Effector memory CD8-positive, alpha-beta T cell (primary cell): Measurements from ENCODE around the gene KLHL36.

Experiments used
- ATAC-seq: fragments of 150-1000 bp; cut with Tn5 transposase; replicated peaks from 2 replicates; pipeline ENCODE4 v1.10.0; 2021; ENCODE audit warnings: mild to moderate bottlenecking, moderate library complexity
- DNase-seq, 3 experiments: peaks; one replicate each; pipeline ENCODE4 v3.0.0; 2021
- H3K27ac Mint-ChIP-seq, 2 donors: one replicate each; pipeline ENCODE4 v1.8.0; 2022; ENCODE audit warnings: mild to moderate bottlenecking in 2 of 2, mixed read lengths in 2 of 2, moderate library complexity in 2 of 2
- H3K27me3 Mint-ChIP-seq, 2 donors: one replicate each; pipeline ENCODE4 v1.8.0; 2022; ENCODE audit warnings: mixed read lengths in 2 of 2
- H3K36me3 Mint-ChIP-seq: one replicate; pipeline ENCODE4 v1.8.0; 2022; ENCODE audit warnings: mild to moderate bottlenecking, moderate library complexity, mixed read lengths; ENCODE audit not compliant: insufficient read depth
- H3K4me1 Mint-ChIP-seq, 2 donors: one replicate each; pipeline ENCODE4 v1.8.0; 2022; ENCODE audit warnings: low read depth in 2 of 2, mixed read lengths in 2 of 2
- H3K4me3 Mint-ChIP-seq, 2 donors: one replicate each; pipeline ENCODE4 v1.8.0; 2022; ENCODE audit warnings: mild to moderate bottlenecking in 2 of 2, mixed read lengths in 2 of 2, moderate library complexity in 2 of 2
- H3K9me3 Mint-ChIP-seq, 2 donors: one replicate each; pipeline ENCODE4 v1.8.0; 2022; ENCODE audit warnings: mixed read lengths in 2 of 2

Gene KLHL36

GRCh38 chr16:84657229-84657837 lies 9.0 kb downstream of the KLHL36 start:
- Mint-ChIP-seq H3K9me3 (no peaks in the 10 kb centered on the region), H3K27me3 (no peaks in the 10 kb centered on the region), H3K36me3 (peaks cover 73% of the 10 kb centered on the region), H3K4me3 (no peak overlapping the region), H3K27ac (no peak overlapping the region), H3K4me1 (peaks cover 29 to 30% of the 10 kb centered on the region in 2 donors)
- ATAC-seq (no peak), DNase-seq (no peak)

GRCh38 chr16:84658690-84659089 lies 10.4 kb downstream of the KLHL36 start:
- Mint-ChIP-seq H3K9me3 (no peaks in the 10 kb centered on the region), H3K27me3 (no peaks in the 10 kb centered on the region), H3K36me3 (peaks cover 78% of the 10 kb centered on the region), H3K27ac (peak overlapping the region in 1 of 2 donors; percentile 25), H3K4me3 (no peak overlapping the region), H3K4me1 (peaks cover 23 to 25% of the 10 kb centered on the region in 2 donors)
- no peak for ATAC-seq
- no peak for DNase-seq

- Mint-ChIP-seq H3K4me3 (no peak overlapping the region), H3K9me3 (no peaks in the 10 kb centered on the region), H3K36me3 (peaks cover 80% of the 10 kb centered on the region), H3K27me3 (no peaks in the 10 kb centered on the region), H3K27ac (no peak overlapping the region), H3K4me1 (peaks cover 17 to 25% of the 10 kb centered on the region in 2 donors)
- ATAC-seq (no peak), DNase-seq (no peak)
Measured at GRCh38 chr16:84659656-84660300, 11.5 kb downstream of the KLHL36 start.

- Mint-ChIP-seq H3K9me3 (no peaks in the 10 kb centered on the region), H3K4me1 (peaks cover 15% of the 10 kb centered on the region in 2 donors), H3K27ac (no peak overlapping the region), H3K27me3 (no peaks in the 10 kb centered on the region), H3K4me3 (no peak overlapping the region), H3K36me3 (peaks cover 78% of the 10 kb centered on the region)
- DNase-seq (no peak), ATAC-seq (no peak)
Measured at GRCh38 chr16:84660973-84661372, 12.7 kb downstream of the KLHL36 start.

GRCh38 chr16:84661418-84662060 lies 13.2 kb downstream of the KLHL36 start:
- no peaks in the 10 kb centered on the region for H3K27me3 Mint-ChIP-seq
- peaks cover 9 to 11% of the 10 kb centered on the region in 2 donors for H3K4me1 Mint-ChIP-seq
- no peak for DNase-seq
- ATAC-seq, result no peak
- peaks cover 81% of the 10 kb centered on the region for H3K36me3 Mint-ChIP-seq
- no peak overlapping the region for H3K4me3 Mint-ChIP-seq
- no peak overlapping the region for H3K27ac Mint-ChIP-seq
- H3K9me3 Mint-ChIP-seq, result no peaks in the 10 kb centered on the region

- no peaks in the 10 kb centered on the region for H3K9me3 Mint-ChIP-seq
- H3K27me3 Mint-ChIP-seq, result no peaks in the 10 kb centered on the region
- H3K4me1 Mint-ChIP-seq, result peaks cover 8 to 9% of the 10 kb centered on the region in 2 donors
- H3K36me3 Mint-ChIP-seq, result peaks cover 76% of the 10 kb centered on the region
- no peak overlapping the region for H3K27ac Mint-ChIP-seq
- no peak for DNase-seq
- ATAC-seq, result no peak
- no peak overlapping the region for H3K4me3 Mint-ChIP-seq
Measured at GRCh38 chr16:84662471-84662870, 14.2 kb downstream of the KLHL36 start.

- no peak overlapping the region for H3K4me3 Mint-ChIP-seq
- no peak for DNase-seq
- no peaks in the 10 kb centered on the region for H3K27me3 Mint-ChIP-seq
- no peaks in the 10 kb centered on the region for H3K9me3 Mint-ChIP-seq
- no peak for ATAC-seq
- H3K4me1 Mint-ChIP-seq, result peaks cover 8 to 9% of the 10 kb centered on the region in 2 donors
- H3K27ac Mint-ChIP-seq, result no peak overlapping the region
- peaks cover 65% of the 10 kb centered on the region for H3K36me3 Mint-ChIP-seq
Measured at GRCh38 chr16:84663433-84664101, 15.3 kb downstream of the KLHL36 start.

- peaks cover 47% of the 10 kb centered on the region for H3K36me3 Mint-ChIP-seq
- no peak overlapping the region for H3K27ac Mint-ChIP-seq
Measured at GRCh38 chr16:84665359-84665758, 17.0 kb downstream of the KLHL36 start.

GRCh38 chr16:84665843-84666242 lies 17.5 kb downstream of the KLHL36 start:
- H3K9me3 Mint-ChIP-seq, result no peaks in the 10 kb centered on the region
- H3K27me3 Mint-ChIP-seq, result no peaks in the 10 kb centered on the region
- H3K4me3 Mint-ChIP-seq, result no peak overlapping the region
- H3K36me3 Mint-ChIP-seq, result peaks cover 44% of the 10 kb centered on the region
- ATAC-seq (no peak), DNase-seq (no peak)
- H3K4me1 Mint-ChIP-seq, result peaks cover 5 to 8% of the 10 kb centered on the region in 2 donors
- H3K27ac Mint-ChIP-seq, result no peak overlapping the region

More at GRCh38 chr16:84665359-84665758, 17.0 kb downstream of the KLHL36 start:
- ATAC-seq (no peak), DNase-seq (no peak)
- no peak overlapping the region for H3K4me3 Mint-ChIP-seq
- H3K9me3 Mint-ChIP-seq, result no peaks in the 10 kb centered on the region
- no peaks in the 10 kb centered on the region for H3K27me3 Mint-ChIP-seq
- H3K4me1 Mint-ChIP-seq, result peaks cover 5 to 8% of the 10 kb centered on the region in 2 donors

GRCh38 chr16:84667600-84668309 lies 19.4 kb downstream of the KLHL36 start:
- no peaks in the 10 kb centered on the region for H3K9me3 Mint-ChIP-seq
- ATAC-seq (no peak), DNase-seq (no peak)
- no peak overlapping the region for H3K4me3 Mint-ChIP-seq
- no peaks in the 10 kb centered on the region for H3K27me3 Mint-ChIP-seq
- H3K36me3 Mint-ChIP-seq, result peaks cover 26% of the 10 kb centered on the region
- peaks cover 6 to 8% of the 10 kb centered on the region in 2 donors for H3K4me1 Mint-ChIP-seq
- no peak overlapping the region for H3K27ac Mint-ChIP-seq

- Mint-ChIP-seq H3K27me3 (no peaks in the 10 kb centered on the region), H3K27ac (no peak overlapping the region), H3K4me1 (peaks cover 4 to 8% of the 10 kb centered on the region in 2 donors), H3K9me3 (no peaks in the 10 kb centered on the region), H3K4me3 (no peak overlapping the region), H3K36me3 (peaks cover 8% of the 10 kb centered on the region)
- DNase-seq, result no peak
- ATAC-seq, result no peak
Measured at GRCh38 chr16:84670063-84670462, 21.8 kb downstream of the KLHL36 start.

GRCh38 chr16:84672276-84673202 lies 24.2 kb downstream of the KLHL36 start:
- no peaks in the 10 kb centered on the region for H3K9me3 Mint-ChIP-seq

More at GRCh38 chr16:84672276-84673202, 24.2 kb downstream of the KLHL36 start:
- H3K27ac Mint-ChIP-seq, result no peak overlapping the region
- ATAC-seq (peak; percentile 96), DNase-seq (peak; percentile 77 to 80 (median 79))
- H3K27me3 Mint-ChIP-seq, result peaks cover 0 to 8% of the 10 kb centered on the region in 2 donors
- no peaks in the 10 kb centered on the region for H3K36me3 Mint-ChIP-seq
- no peak overlapping the region for H3K4me3 Mint-ChIP-seq
- H3K4me1 Mint-ChIP-seq, result peaks cover 4 to 8% of the 10 kb centered on the region in 2 donors
